NCI-H2227 (cell line): ENCODE data around the gene GBX1.
A peak's percentile ranks its signal among the peaks of the same experiment; 100 is the strongest.

Source experiments
- DNase-seq: peaks from one replicate; lab custom pipeline; 2025; ENCODE audit not compliant: unreplicated experiment; lab: John Stamatoyannopoulos, UW

GBX1 gene

GRCh38 chr7:151194188-151194587 lies 26.7 kb upstream of the GBX1 start:
- DNase-seq, result no peak

- no peak for DNase-seq
These were observed 25.9 kb upstream of the GBX1 start for GRCh38 chr7:151193203-151193978.

- DNase-seq, result no peak
These were observed 24.6 kb upstream of the GBX1 start for GRCh38 chr7:151192002-151192539.

GRCh38 chr7:151191544-151191943 lies 24.1 kb upstream of the GBX1 start:
- DNase-seq, result no peak

GRCh38 chr7:151189038-151189437 lies 21.5 kb upstream of the GBX1 start:
- no peak for DNase-seq

GRCh38 chr7:151188252-151188542 lies 20.7 kb upstream of the GBX1 start:
- DNase-seq, result no peak

GRCh38 chr7:151187409-151188251 lies 20.1 kb upstream of the GBX1 start:
- no peak for DNase-seq

GRCh38 chr7:151186640-151187408 lies 19.3 kb upstream of the GBX1 start, which contains the start of gene ASB10:
Gene ASB10, minus strand, starts transcription at chr7:151187250. Its CDS starts 120 bp downstream, at chr7:151187130.
- DNase-seq, result no peak

GRCh38 chr7:151185762-151186639 lies 18.5 kb upstream of the GBX1 start:
- DNase-seq, result no peak

- DNase-seq, result no peak
These were observed 13.5 kb upstream of the GBX1 start for GRCh38 chr7:151181011-151181431.

- no peak for DNase-seq
These were observed 12.5 kb upstream of the GBX1 start for GRCh38 chr7:151179946-151180345.

GRCh38 chr7:151179287-151179860 lies 11.9 kb upstream of the GBX1 start:
- no peak for DNase-seq

- DNase-seq, result no peak
These were observed 11.3 kb upstream of the GBX1 start for GRCh38 chr7:151178831-151179230.

GRCh38 chr7:151178236-151178635 lies 10.7 kb upstream of the GBX1 start:
- peak; percentile 20 for DNase-seq

- no peak for DNase-seq
These were observed 9.8 kb upstream of the GBX1 start for GRCh38 chr7:151177310-151177709.

GRCh38 chr7:151176401-151176800 lies 8.9 kb upstream of the GBX1 start:
- no peak for DNase-seq

- no peak for DNase-seq
These were observed 8.4 kb upstream of the GBX1 start for GRCh38 chr7:151175793-151176311.

- DNase-seq, result no peak
These were observed 7.7 kb upstream of the GBX1 start for GRCh38 chr7:151175047-151175792.
